DOHH2 (cell line): ENCODE measurements around the gene MAP3K4.

Experiments
- EZH2phosphoT487 ChIP-seq: fragments of 200-600 bp; sonication (generic); IDR thresholded peaks from 2 replicates; pipeline ENCODE4 v1.6.1; 2017; ENCODE audit warnings: borderline replicate concordance, mild to moderate bottlenecking, antibody characterized with exemption, low read length, moderate library complexity, mixed read lengths
- TF ChIP-seq, protein P1 (sequence below): fragments of 200-600 bp; sonication (generic); IDR thresholded peaks from one replicate; pipeline ENCODE4 v1.5.1; 2014; ENCODE audit warnings: antibody characterized with exemption, mild to moderate bottlenecking, low read depth, low read length; ENCODE audit not compliant: poor library complexity, severe bottlenecking

DNA sequence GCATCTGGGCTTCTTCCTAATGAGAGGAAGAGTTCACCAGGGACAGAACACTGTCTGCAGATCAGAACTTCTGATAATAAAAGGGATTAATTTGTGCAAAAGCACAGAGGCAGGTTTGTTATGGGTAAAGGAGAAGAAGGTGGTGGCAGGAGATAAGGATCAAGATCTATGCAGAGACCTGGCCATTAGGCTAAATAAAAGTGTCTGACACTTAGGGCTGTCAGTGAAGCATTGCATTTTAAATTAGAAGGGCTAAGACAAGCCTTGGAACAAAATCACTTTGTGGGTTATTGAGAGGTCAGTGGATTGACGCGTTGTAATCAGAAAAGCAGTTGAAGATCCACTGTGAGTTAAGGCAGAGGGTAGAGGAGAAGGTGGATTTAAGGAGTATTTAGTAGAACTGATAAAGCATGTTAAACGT is 76.8 kb downstream of the MAP3K4 start:
- TF ChIP-seq, protein P1, sequence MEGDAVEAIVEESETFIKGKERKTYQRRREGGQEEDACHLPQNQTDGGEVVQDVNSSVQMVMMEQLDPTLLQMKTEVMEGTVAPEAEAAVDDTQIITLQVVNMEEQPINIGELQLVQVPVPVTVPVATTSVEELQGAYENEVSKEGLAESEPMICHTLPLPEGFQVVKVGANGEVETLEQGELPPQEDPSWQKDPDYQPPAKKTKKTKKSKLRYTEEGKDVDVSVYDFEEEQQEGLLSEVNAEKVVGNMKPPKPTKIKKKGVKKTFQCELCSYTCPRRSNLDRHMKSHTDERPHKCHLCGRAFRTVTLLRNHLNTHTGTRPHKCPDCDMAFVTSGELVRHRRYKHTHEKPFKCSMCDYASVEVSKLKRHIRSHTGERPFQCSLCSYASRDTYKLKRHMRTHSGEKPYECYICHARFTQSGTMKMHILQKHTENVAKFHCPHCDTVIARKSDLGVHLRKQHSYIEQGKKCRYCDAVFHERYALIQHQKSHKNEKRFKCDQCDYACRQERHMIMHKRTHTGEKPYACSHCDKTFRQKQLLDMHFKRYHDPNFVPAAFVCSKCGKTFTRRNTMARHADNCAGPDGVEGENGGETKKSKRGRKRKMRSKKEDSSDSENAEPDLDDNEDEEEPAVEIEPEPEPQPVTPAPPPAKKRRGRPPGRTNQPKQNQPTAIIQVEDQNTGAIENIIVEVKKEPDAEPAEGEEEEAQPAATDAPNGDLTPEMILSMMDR: no peak
- no peak for TF ChIP-seq EZH2phosphoT487
